Endothelial cell of umbilical vein (primary cell): ENCODE data around the gene TNFRSF14. TPM values are rescaled to one million over a fixed set of nuclear protein-coding genes. Genes with fewer than 3 reads are reported as not detected.

ENCODE experiments used
- BruUV-seq: library from RNA; stranded (reverse); fragments of 400-500 nt; replicated peaks from 2 replicates; lab custom pipeline; 2021; lab: Mats Ljungman, UMichigan
- CTCF ChIA-PET: fragments of 300-600, 350-600 bp; sonication (Branson Sonifier 250); formaldehyde crosslinking; loops from one replicate; lab custom pipeline; 2021; ENCODE audit warnings: antibody characterized with exemption, inconsistent platforms; lab: Charles Lee
- POLR2A ChIA-PET: fragments of 300-600, 350-600 bp; sonication (Branson Sonifier 250); formaldehyde crosslinking; loops from one replicate; lab custom pipeline; 2021; ENCODE audit warnings: antibody characterized with exemption, inconsistent platforms; lab: Charles Lee
- DNase-seq: peaks from one replicate; pipeline ENCODE4 v3.0.0-alpha.2; 2011; ENCODE audit warnings: low read depth, low spot score
- FAIRE-seq: peaks from 2 replicates; lab custom pipeline; 2011; peaks lifted over from hg19 to GRCh38; lab: Jason Lieb, UNC
- H2AFZ ChIP-seq: 2 replicates; pipeline ENCODE4 v1.6.0; 2012; ENCODE audit warnings: low read depth, low read length, control low read depth, inconsistent platforms
- H3K27ac ChIP-seq: 2 replicates; pipeline ENCODE4 v1.5.1; 2011; ENCODE audit warnings: low read depth, mild to moderate bottlenecking, control low read depth, low read length, moderate library complexity; ENCODE audit not compliant: insufficient read depth
- H3K27me3 ChIP-seq, 2 experiments: 2 replicates each; pipeline versions ENCODE4 v1.6.0 to v1.6.1; 2011; ENCODE audit warnings: low read length in 2 of 2, mixed read lengths in 1 of 2; ENCODE audit not compliant: control insufficient read depth in 2 of 2, insufficient read depth in 2 of 2
- H3K36me3 ChIP-seq, 2 experiments: 2 replicates in 1 of 2; 3 replicates in 1 of 2; pipeline ENCODE4 v1.5.1; 2011; ENCODE audit warnings: low read length in 2 of 2, mild to moderate bottlenecking in 1 of 2, moderate library complexity in 1 of 2; ENCODE audit not compliant: control insufficient read depth in 2 of 2, insufficient read depth in 2 of 2; ENCODE audit errors: extremely low read depth in 1 of 2
- H3K4me1 ChIP-seq: 3 replicates; pipeline ENCODE4 v1.5.1; 2011; ENCODE audit warnings: mild to moderate bottlenecking, low read length; ENCODE audit not compliant: control insufficient read depth, insufficient read depth; ENCODE audit errors: extremely low read depth
- H3K4me2 ChIP-seq: 2 replicates; pipeline ENCODE4 v1.6.1; 2011; ENCODE audit warnings: low read length, control low read depth, mixed read lengths; ENCODE audit not compliant: insufficient read depth
- H3K4me3 ChIP-seq, 3 experiments: fragments of 200-600 bp in 1 of 3; sonication (generic), shearing (Covaris generic) in 1 of 3; replicated peaks in 1 of 3; 2 replicates each; pipeline ENCODE4 v1.5.1; 2011 to 2016; ENCODE audit warnings: control low read depth in 3 of 3, low read length in 3 of 3, mild to moderate bottlenecking in 2 of 3, inconsistent platforms in 1 of 3, low read depth in 1 of 3, moderate library complexity in 1 of 3; ENCODE audit not compliant: insufficient read depth in 1 of 3
- H3K79me2 ChIP-seq: 2 replicates; pipeline ENCODE4 v1.6.0; 2012; ENCODE audit warnings: low read length, inconsistent platforms; ENCODE audit not compliant: control insufficient read depth, insufficient read depth
- H3K9ac ChIP-seq: replicated peaks from 2 replicates; pipeline ENCODE3; 2011; ENCODE audit warnings: low read length, control low read depth; ENCODE audit not compliant: insufficient read depth; ENCODE audit errors: extremely low read depth
- H3K9me1 ChIP-seq: replicated peaks from 3 replicates; pipeline ENCODE4 v1.6.0; 2011; ENCODE audit warnings: mild to moderate bottlenecking, low read length; ENCODE audit not compliant: control insufficient read depth, insufficient read depth; ENCODE audit errors: extremely low read depth
- H3K9me3 ChIP-seq: replicated peaks from 2 replicates; pipeline ENCODE4 v1.5.1; 2012; ENCODE audit warnings: low read length, inconsistent platforms; ENCODE audit not compliant: control insufficient read depth, insufficient read depth
- H4K20me1 ChIP-seq: replicated peaks from 2 replicates; pipeline ENCODE3; 2011; ENCODE audit warnings: mild to moderate bottlenecking, low read length; ENCODE audit not compliant: control insufficient read depth, insufficient read depth; ENCODE audit errors: extremely low read depth
- EZH2 ChIP-seq: IDR thresholded peaks from 2 replicates; pipeline ENCODE4 v1.6.1; 2012; ENCODE audit warnings: borderline replicate concordance, low read depth, mild to moderate bottlenecking, moderate library complexity, low read length, inconsistent platforms; ENCODE audit not compliant: severe bottlenecking
- FOS ChIP-seq: IDR thresholded peaks from 2 replicates; pipeline ENCODE4 v1.6.1; 2011; ENCODE audit warnings: mild to moderate bottlenecking, low read length, moderate library complexity, borderline replicate concordance; ENCODE audit not compliant: insufficient read depth
- GATA2 ChIP-seq: IDR thresholded peaks from 2 replicates; pipeline ENCODE4 v1.7.0; 2011; ENCODE audit warnings: low read depth, mild to moderate bottlenecking, moderate library complexity, mixed read lengths, low read length; ENCODE audit not compliant: insufficient read length, insufficient read depth
- JUN ChIP-seq: IDR thresholded peaks from 2 replicates; pipeline ENCODE4 v1.6.1; 2011; ENCODE audit warnings: borderline replicate concordance, low read depth; ENCODE audit not compliant: insufficient read length, insufficient read depth
- MYC ChIP-seq: IDR thresholded peaks from one replicate; pipeline ENCODE4 v1.6.1; 2011; ENCODE audit warnings: mild to moderate bottlenecking, low read depth, low read length
- POLR2A ChIP-seq: IDR thresholded peaks from 2 replicates; pipeline ENCODE4 v1.6.1; 2012; ENCODE audit warnings: low read depth, mild to moderate bottlenecking, control low read depth, low read length
- POLR2AphosphoS5 ChIP-seq: IDR thresholded peaks from 2 replicates; pipeline ENCODE4 v1.6.1; 2012; ENCODE audit warnings: low read depth, mild to moderate bottlenecking, control low read depth, low read length, moderate library complexity; ENCODE audit not compliant: insufficient read depth
- dilution Hi-C: fragments of 300-500 bp; cut with MboI; formaldehyde crosslinking; loops from one replicate; pipeline ENCODE4 v1.15.0; 2019; ENCODE audit warnings: low sequenced_read_pairs; ENCODE audit not compliant: extremely low pct_ligation_motif_present
- intact Hi-C: fragments of 100-400 bp; cut with micrococcal nuclease; formaldehyde crosslinking; loops from one replicate; pipeline ENCODE4 v1.10.0; 2022
- polyA plus RNA-seq, 4 experiments: library from polyadenylated mRNA; depleted of rRNA in 3 of 4; stranded (reverse) in 3 of 4; unstranded in 1 of 4; fragments of >200 nt; gene quantifications; 2 replicates each; pipeline versions ENCODE4 v1.2.1 to v1.2.3, GENCODE V29; 2011 to 2012; ENCODE audit warnings: missing spikeins in 1 of 4
- total RNA-seq: library from RNA; stranded (reverse); gene quantifications from 2 replicates; pipeline ENCODE4 v1.2.3, GENCODE V29; 2021
- TF ChIP-seq, protein P1 (sequence below): IDR thresholded peaks from 2 replicates; pipeline ENCODE4 v1.6.1; 2011; ENCODE audit not compliant: insufficient read depth, insufficient read length
- TF ChIP-seq, protein P2 (sequence below), 2 donors: IDR thresholded peaks; 1 replicate in 1 of 2; 2 replicates in 1 of 2; pipeline ENCODE4 v1.5.1; 2011; ENCODE audit warnings: low read length in 2 of 2, mild to moderate bottlenecking in 2 of 2, moderate library complexity in 2 of 2, control low read depth in 1 of 2, inconsistent platforms in 1 of 2, low read depth in 1 of 2; ENCODE audit not compliant: insufficient read depth in 1 of 2; ENCODE audit errors: extremely low read depth in 1 of 2

TNFRSF14 gene
- total and polyA plus RNA-seq, 2 donors (not counting 3 experiments of a cell fraction or from before 2014, with no cell fraction given) = 40.9 to 49.4 TPM

DNA sequence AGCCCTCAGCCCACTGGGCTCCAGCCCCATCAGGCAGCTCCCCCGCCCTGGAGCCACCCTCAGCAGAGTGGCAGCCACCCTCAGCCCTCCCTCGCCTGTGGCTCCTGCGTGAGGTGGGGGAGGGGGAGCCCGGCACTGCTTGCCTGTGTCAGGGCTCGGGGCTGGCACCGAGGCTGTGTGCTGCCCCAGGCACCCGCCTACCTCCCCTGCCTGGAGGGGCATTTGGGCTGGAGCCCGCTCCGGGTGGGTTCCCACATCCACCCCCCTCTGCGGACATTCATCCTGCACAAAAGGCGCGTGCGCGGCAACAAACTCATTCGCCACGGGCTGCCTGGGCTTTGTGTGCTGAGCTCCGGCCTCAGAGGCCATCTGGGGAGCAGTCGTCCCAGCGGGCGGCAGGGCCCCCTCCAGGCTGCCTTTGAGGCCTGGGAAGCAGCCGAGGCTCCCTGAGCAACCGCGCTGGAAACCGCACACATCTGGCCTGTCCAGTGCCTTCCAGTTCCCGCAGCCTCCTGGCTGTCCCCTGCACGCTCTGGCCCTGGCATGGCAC, 12.6 kb upstream of the TNFRSF14 start:
- Histone ChIP-seq H3K4me1 (peaks cover 24% of the 10 kb centered on the region), H3K36me3 (no peaks in the 10 kb centered on the region), H3K9me3 (no peaks in the 10 kb centered on the region), H4K20me1 (no peaks in the 10 kb centered on the region), H3K27me3 (peaks cover 0 to 1% of the 10 kb centered on the region in 2 experiments), H3K4me3 (no peak overlapping the region), H3K27ac (no peak overlapping the region), H3K9me1 (no peaks in the 10 kb centered on the region), H3K4me2 (no peak overlapping the region), H3K9ac (no peak overlapping the region), H2AFZ (no peak overlapping the region), H3K79me2 (no peaks in the 10 kb centered on the region)
- DNase-seq = no peak
- dilution Hi-C loops = no loop called here
- CTCF ChIA-PET = interaction anchor here (1.4 kb wide), 1 partner anchor 17 kb away, joined by 5 read pairs; the partner anchor contains the start of gene PANK4
- BruUV-seq = no TSS peak
- intact Hi-C loops = no loop called here
- POLR2A ChIA-PET = no interaction called here
- TF ChIP-seq, protein P1, sequence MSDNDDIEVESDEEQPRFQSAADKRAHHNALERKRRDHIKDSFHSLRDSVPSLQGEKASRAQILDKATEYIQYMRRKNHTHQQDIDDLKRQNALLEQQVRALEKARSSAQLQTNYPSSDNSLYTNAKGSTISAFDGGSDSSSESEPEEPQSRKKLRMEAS = no peak
- no peak for TF ChIP-seq JUN
- TF ChIP-seq POLR2A = no peak
- TF ChIP-seq, protein P2, sequence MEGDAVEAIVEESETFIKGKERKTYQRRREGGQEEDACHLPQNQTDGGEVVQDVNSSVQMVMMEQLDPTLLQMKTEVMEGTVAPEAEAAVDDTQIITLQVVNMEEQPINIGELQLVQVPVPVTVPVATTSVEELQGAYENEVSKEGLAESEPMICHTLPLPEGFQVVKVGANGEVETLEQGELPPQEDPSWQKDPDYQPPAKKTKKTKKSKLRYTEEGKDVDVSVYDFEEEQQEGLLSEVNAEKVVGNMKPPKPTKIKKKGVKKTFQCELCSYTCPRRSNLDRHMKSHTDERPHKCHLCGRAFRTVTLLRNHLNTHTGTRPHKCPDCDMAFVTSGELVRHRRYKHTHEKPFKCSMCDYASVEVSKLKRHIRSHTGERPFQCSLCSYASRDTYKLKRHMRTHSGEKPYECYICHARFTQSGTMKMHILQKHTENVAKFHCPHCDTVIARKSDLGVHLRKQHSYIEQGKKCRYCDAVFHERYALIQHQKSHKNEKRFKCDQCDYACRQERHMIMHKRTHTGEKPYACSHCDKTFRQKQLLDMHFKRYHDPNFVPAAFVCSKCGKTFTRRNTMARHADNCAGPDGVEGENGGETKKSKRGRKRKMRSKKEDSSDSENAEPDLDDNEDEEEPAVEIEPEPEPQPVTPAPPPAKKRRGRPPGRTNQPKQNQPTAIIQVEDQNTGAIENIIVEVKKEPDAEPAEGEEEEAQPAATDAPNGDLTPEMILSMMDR (IDR thresholded peaks at IDR 0.05; ENCODE audit: extremely low read depth in 1 of 2, insufficient read depth in 1 of 2, low read depth in 1 of 2, low read length in 2 of 2) = no peak
- no peak for TF ChIP-seq FOS
- TF ChIP-seq MYC = no peak
- no peak for TF ChIP-seq POLR2AphosphoS5
- TF ChIP-seq EZH2 = no peak
- no peak for TF ChIP-seq GATA2
- no peak for FAIRE-seq
